Kidney epithelial cell (primary cell): ENCODE measurements around the gene ALPK1. TPM values are rescaled to one million over a fixed set of nuclear protein-coding genes. Genes with fewer than 3 reads are reported as not detected.

Experiments used
- DNase-seq: peaks from one replicate; pipeline ENCODE4 v3.0.0-alpha.2; 2010; ENCODE audit warnings: low read depth
- H3K27me3 ChIP-seq: 2 replicates; pipeline ENCODE4 v1.6.0; 2011; ENCODE audit warnings: low read length; ENCODE audit not compliant: control insufficient read depth, insufficient read depth
- H3K36me3 ChIP-seq: 2 replicates; pipeline ENCODE4 v1.5.1; 2011; ENCODE audit warnings: low read length; ENCODE audit not compliant: control insufficient read depth, insufficient read depth
- H3K4me3 ChIP-seq: 2 replicates; pipeline ENCODE4 v1.5.1; 2011; ENCODE audit warnings: low read depth, mild to moderate bottlenecking, control low read depth, low read length
- CTCF ChIP-seq: IDR thresholded peaks from 2 replicates; pipeline ENCODE4 v1.5.1; 2011; ENCODE audit warnings: mild to moderate bottlenecking, moderate library complexity, low read length, control low read depth, inconsistent platforms; ENCODE audit not compliant: insufficient read depth, poor library complexity, severe bottlenecking
- total RNA-seq: library from RNA; depleted of rRNA; stranded (reverse); fragments of >200 nt; gene quantifications from 2 replicates; pipeline ENCODE4 v1.2.3, GENCODE V29; 2015

Gene ALPK1
- total RNA-seq, 1 donor from 2014 or later: 12.5 TPM

GRCh38 chr4:112348488-112349158 lies 51.5 kb downstream of the ALPK1 start:
- Histone ChIP-seq H3K4me3 (no peak overlapping the region), H3K27me3 (no peaks in the 10 kb centered on the region), H3K36me3 (no peaks in the 10 kb centered on the region)
- DNase-seq: peak; percentile 12
- TF ChIP-seq CTCF: peak; percentile 17

- Histone ChIP-seq H3K27me3 (no peaks in the 10 kb centered on the region), H3K36me3 (no peaks in the 10 kb centered on the region), H3K4me3 (no peak overlapping the region)
- no peak for TF ChIP-seq CTCF
- no peak for DNase-seq
Measured at GRCh38 chr4:112352736-112353135, 55.6 kb downstream of the ALPK1 start.

- no peak for DNase-seq
- TF ChIP-seq CTCF: no peak
- Histone ChIP-seq H3K4me3 (no peak overlapping the region), H3K27me3 (no peaks in the 10 kb centered on the region), H3K36me3 (no peaks in the 10 kb centered on the region)
Measured at GRCh38 chr4:112355662-112356061, 58.5 kb downstream of the ALPK1 start.

DNA sequence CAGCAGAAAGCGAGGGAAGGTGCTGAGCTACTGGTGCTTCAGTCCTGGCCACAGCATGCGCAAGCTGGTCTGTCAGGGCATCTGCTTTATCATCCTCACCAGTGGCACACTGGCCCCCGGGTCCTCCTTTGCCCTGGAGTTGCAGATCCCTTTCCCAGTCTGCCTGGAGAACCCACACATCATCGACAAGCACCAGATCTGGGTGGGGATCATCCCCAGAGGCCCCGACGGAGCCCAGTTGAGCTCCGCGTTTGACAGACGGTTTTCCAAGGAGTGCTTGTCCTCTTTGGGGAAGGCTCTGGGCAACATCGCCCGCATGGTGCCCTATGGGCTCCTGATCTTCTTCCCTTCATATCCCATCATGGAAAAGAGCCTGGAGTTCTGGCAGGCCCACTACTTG lies 60.3 kb downstream of the ALPK1 start:
- no peak for TF ChIP-seq CTCF
- DNase-seq: no peak
- Histone ChIP-seq H3K4me3 (no peak overlapping the region), H3K36me3 (no peaks in the 10 kb centered on the region), H3K27me3 (no peaks in the 10 kb centered on the region)

- DNase-seq: no peak
- Histone ChIP-seq H3K4me3 (no peak overlapping the region), H3K36me3 (no peaks in the 10 kb centered on the region), H3K27me3 (no peaks in the 10 kb centered on the region)
- TF ChIP-seq CTCF: no peak
Measured at GRCh38 chr4:112357897-112358296, 60.7 kb downstream of the ALPK1 start.

- no peak for TF ChIP-seq CTCF
- H3K27me3 ChIP-seq: no peaks in the 10 kb centered on the region
- H3K4me3 ChIP-seq: no peak overlapping the region
- no peak for DNase-seq
- H3K36me3 ChIP-seq: no peaks in the 10 kb centered on the region
Measured at GRCh38 chr4:112358415-112358814, 61.2 kb downstream of the ALPK1 start.
